Measurements from ENCODE around the gene RNPC3. TPM values are rescaled to one million over a fixed set of nuclear protein-coding genes. Genes with fewer than 3 reads are reported as not detected.

The RNPC3 gene, protein sequence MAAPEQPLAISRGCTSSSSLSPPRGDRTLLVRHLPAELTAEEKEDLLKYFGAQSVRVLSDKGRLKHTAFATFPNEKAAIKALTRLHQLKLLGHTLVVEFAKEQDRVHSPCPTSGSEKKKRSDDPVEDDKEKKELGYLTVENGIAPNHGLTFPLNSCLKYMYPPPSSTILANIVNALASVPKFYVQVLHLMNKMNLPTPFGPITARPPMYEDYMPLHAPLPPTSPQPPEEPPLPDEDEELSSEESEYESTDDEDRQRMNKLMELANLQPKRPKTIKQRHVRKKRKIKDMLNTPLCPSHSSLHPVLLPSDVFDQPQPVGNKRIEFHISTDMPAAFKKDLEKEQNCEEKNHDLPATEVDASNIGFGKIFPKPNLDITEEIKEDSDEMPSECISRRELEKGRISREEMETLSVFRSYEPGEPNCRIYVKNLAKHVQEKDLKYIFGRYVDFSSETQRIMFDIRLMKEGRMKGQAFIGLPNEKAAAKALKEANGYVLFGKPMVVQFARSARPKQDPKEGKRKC
- total RNA-seq (2022): 18.7 and 22.2 TPM in 2 replicates
- Bru-seq, nascent RNA: percentile 89 among the genes with signal in this experiment
- BruChase-seq, experiment 1, labeled RNA remaining after a 6-hour chase: percentile 85 among the genes with signal in this experiment
- BruChase-seq, experiment 2, labeled RNA remaining after a 2-hour chase: percentile 88 among the genes with signal in this experiment
- long read RNA-seq, partial matches to known transcripts: 3 of 7 reads
- long read RNA-seq, other reads (novel, unspliced or antisense): 4 of 7 reads

DNA sequence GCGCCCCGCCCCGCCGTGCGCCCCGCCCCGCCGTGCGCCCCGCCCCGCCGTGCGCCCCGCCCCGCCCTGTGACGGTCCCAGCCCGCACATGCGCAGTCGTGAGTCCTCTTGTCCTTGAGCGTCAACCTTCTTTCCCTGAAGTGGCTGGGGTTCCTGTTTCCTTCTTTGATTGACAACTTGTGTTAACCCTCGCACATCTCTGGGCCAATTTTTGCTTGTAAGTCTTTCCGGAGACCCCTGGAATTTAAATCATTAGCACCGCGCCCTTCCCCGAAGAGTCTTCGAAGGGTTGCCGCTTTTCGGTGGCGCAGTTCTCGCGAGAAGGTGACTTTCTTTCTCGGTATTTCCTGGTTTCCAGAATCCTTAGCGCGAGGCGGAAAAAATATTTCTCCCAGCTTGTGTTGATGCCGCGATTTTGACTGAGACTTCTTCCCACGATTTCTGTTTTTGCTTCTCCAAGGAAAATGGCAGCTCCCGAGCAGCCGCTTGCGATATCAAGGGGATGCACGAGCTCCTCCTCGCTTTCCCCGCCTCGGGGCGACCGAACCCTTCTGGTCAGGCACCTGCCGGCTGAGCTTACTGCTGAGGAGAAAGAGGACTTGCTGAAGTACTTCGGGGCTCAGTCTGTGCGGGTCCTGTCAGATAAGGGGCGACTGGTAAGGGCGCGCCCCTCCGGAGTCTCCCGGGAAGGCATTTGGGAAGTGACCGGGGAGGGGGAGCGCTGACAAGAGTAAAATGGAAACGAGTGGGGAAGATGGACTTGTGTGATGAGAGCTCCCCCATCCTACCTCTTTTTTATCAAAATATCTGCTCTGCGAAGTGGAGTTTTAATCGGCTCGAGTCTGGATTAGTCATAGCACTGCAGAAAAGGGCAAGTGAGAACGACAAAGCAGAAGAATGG lies at the start of gene RNPC3:
Gene RNPC3 (plus strand): TSS at position 93 of the 901 bp plus-strand sequence. CDS start 372 bp downstream, at position 465.
- no peak for TF ChIP-seq CTCF (IDR thresholded peaks at IDR 0.05; ENCODE audit: unreplicated experiment)
- H3K36me3 Mint-ChIP-seq (ENCODE audit: insufficient read depth, unreplicated experiment): peaks cover 36% of the 10 kb centered on the region
- peak within 1 kb of the TSS; percentile 99 for H3K4me3 Mint-ChIP-seq (ENCODE audit: unreplicated experiment)
- POLR2A ChIA-PET: interaction anchor here (0.6 to 2.1 kb wide), 7 partner anchors 9 to 961 kb away, joined by 3 to 14 read pairs (median 3); no protein-coding TSS in a partner anchor
- intact Hi-C loops (cut with micrococcal nuclease): no loop called here
- DNase-seq (ENCODE audit: unreplicated experiment): peak; percentile 90
- H3K27ac Mint-ChIP-seq (ENCODE audit: low read depth, unreplicated experiment): peak within 1 kb of the TSS; percentile 98
- H3K27me3 Mint-ChIP-seq (ENCODE audit: insufficient read depth, unreplicated experiment): no peaks in the 10 kb centered on the region
- no peaks in the 10 kb centered on the region for H3K9me3 Mint-ChIP-seq (ENCODE audit: unreplicated experiment)
- BruUV-seq (replicated peaks): TSS peak; percentile 65
- peaks cover 21% of the 10 kb centered on the region for H3K4me1 Mint-ChIP-seq (ENCODE audit: insufficient read depth, unreplicated experiment)
- CTCF ChIA-PET: interaction anchor here (0.8 to 1.9 kb wide), 4 partner anchors 9 to 11 kb away, joined by 3 to 9 read pairs (median 4); no protein-coding TSS in a partner anchor

- CTCF ChIA-PET: no interaction called here
- Mint-ChIP-seq H3K27ac (ENCODE audit: low read depth, unreplicated experiment) (no peak overlapping the region), H3K4me1 (ENCODE audit: insufficient read depth, unreplicated experiment) (no peaks in the 10 kb centered on the region), H3K9me3 (ENCODE audit: unreplicated experiment) (no peaks in the 10 kb centered on the region), H3K27me3 (ENCODE audit: insufficient read depth, unreplicated experiment) (no peaks in the 10 kb centered on the region), H3K36me3 (ENCODE audit: insufficient read depth, unreplicated experiment) (no peaks in the 10 kb centered on the region), H3K4me3 (ENCODE audit: unreplicated experiment) (no peak overlapping the region)
- no peak for TF ChIP-seq CTCF (IDR thresholded peaks at IDR 0.05; ENCODE audit: unreplicated experiment)
- BruUV-seq (replicated peaks): no TSS peak
- intact Hi-C loops (cut with micrococcal nuclease): no loop called here
- POLR2A ChIA-PET: interaction anchor here (1.0 kb wide), 1 partner anchor 15 kb away, joined by 3 read pairs; no protein-coding TSS in a partner anchor
- no peak for DNase-seq (ENCODE audit: unreplicated experiment)
These were observed 48.4 kb upstream of the RNPC3 start for GRCh38 chr1:103477101-103477500.

DNA sequence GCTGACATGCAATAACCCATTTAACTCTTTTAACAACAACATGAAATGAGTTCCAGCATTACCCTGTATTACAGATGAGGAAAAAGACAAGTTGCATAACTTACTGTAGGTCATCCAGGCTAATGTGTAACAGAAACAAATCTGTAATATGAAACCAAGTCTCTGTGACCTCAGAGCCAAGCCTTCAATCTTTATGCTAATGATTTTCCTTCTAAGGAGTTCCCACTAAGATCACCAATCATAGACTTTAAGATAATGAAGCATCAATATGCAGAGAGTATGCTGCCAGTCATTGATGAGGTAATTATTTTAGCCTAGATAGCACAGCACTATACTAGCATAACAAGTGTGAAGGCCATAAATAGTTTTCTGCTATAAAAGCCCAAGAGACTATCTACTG lies 35.6 kb upstream of the RNPC3 start:
- TF ChIP-seq CTCF (IDR thresholded peaks at IDR 0.05; ENCODE audit: unreplicated experiment): no peak
- intact Hi-C loops (cut with micrococcal nuclease): no loop called here
- Mint-ChIP-seq H3K4me1 (ENCODE audit: insufficient read depth, unreplicated experiment) (no peaks in the 10 kb centered on the region), H3K27me3 (ENCODE audit: insufficient read depth, unreplicated experiment) (no peaks in the 10 kb centered on the region), H3K36me3 (ENCODE audit: insufficient read depth, unreplicated experiment) (no peaks in the 10 kb centered on the region), H3K4me3 (ENCODE audit: unreplicated experiment) (no peak overlapping the region), H3K9me3 (ENCODE audit: unreplicated experiment) (peaks cover 8% of the 10 kb centered on the region), H3K27ac (ENCODE audit: low read depth, unreplicated experiment) (no peak overlapping the region)
- no TSS peak for BruUV-seq (replicated peaks)
- peak; percentile 50 for DNase-seq (ENCODE audit: unreplicated experiment)
- CTCF ChIA-PET: no interaction called here
- POLR2A ChIA-PET: no interaction called here
